GM12872 (cell line): ENCODE measurements around the gene ADCY2.

ENCODE experiments used
- CTCF ChIP-seq: IDR thresholded peaks from 3 replicates; pipeline ENCODE4 v1.5.1; 2011; ENCODE audit warnings: low read depth, mild to moderate bottlenecking, low read length, moderate library complexity; ENCODE audit not compliant: insufficient read depth

ADCY2 gene

GRCh38 chr5:7679663-7680062, 283.7 kb downstream of the ADCY2 start:
- TF ChIP-seq CTCF = no peak

- no peak for TF ChIP-seq CTCF
Observed at GRCh38 chr5:7680260-7680659, 284.3 kb downstream of the ADCY2 start.

GRCh38 chr5:7682379-7682778, 286.4 kb downstream of the ADCY2 start:
- TF ChIP-seq CTCF = no peak

GRCh38 chr5:7683753-7684152, 287.8 kb downstream of the ADCY2 start:
- TF ChIP-seq CTCF = no peak

- no peak for TF ChIP-seq CTCF
Observed at GRCh38 chr5:7684826-7685225, 288.9 kb downstream of the ADCY2 start.

- peak; percentile 25; the same call in 1 of the 3 replicates for TF ChIP-seq CTCF
Observed at GRCh38 chr5:7686794-7687193, 290.9 kb downstream of the ADCY2 start.

GRCh38 chr5:7690557-7690956, 294.6 kb downstream of the ADCY2 start:
- no peak for TF ChIP-seq CTCF

GRCh38 chr5:7705261-7705660, 309.3 kb downstream of the ADCY2 start:
- no peak for TF ChIP-seq CTCF
